Body of pancreas (tissue), 4 donors: ENCODE data around the gene SLC2A4.

ENCODE experiments used
- POLR2A ChIP-seq, 3 donors: fragments of 450-650 bp; IDR thresholded peaks; one replicate each; pipeline ENCODE4 v1.6.1; 2016; ENCODE audit warnings: antibody characterized with exemption in 3 of 3, mild to moderate bottlenecking in 2 of 3
- TF ChIP-seq, protein P1 (sequence below), 7 experiments: fragments of 450-650 bp in 4 of 7; fragments of 200-600 bp in 3 of 7; sonication (generic) in 3 of 7; IDR thresholded peaks; one replicate each; pipeline ENCODE4 v1.5.1; 2016 to 2019; ENCODE audit warnings: antibody characterized with exemption in 7 of 7

DNA sequence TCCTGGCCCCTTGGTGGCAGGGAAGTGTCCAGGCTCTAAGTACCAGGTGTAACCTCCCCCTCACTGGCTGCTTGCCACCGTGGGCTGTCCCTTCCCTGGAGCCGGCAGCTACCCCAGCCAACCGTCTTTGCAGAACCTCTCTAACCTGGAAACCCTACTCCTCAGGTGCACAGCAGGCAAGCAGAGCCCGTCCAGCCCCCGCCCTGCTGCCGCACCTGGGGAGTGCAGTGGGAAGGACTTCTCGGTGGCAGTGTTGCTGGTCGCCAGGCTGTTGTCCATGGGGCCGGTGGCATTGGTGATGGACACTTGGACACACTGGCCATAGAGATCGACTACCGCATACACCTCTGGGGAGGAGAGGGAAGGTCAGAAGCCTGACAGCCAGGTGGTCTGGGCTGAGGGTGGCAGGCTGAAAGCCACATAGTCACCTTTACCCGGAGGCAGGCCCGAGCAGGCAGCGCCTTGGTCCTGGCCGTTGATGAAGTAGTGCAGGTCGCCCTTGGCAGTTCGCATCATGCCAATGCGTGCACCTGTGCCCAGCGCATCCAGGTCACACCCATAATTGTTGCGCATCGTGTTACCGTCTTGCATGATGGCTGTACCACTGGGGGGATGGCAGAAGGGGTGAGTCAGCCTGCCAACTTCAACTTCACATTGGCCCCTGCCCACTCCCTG, 41.1 kb downstream of the SLC2A4 start:
- TF ChIP-seq POLR2A (IDR thresholded peaks at IDR 0.05) = no peak
- TF ChIP-seq, protein P1, sequence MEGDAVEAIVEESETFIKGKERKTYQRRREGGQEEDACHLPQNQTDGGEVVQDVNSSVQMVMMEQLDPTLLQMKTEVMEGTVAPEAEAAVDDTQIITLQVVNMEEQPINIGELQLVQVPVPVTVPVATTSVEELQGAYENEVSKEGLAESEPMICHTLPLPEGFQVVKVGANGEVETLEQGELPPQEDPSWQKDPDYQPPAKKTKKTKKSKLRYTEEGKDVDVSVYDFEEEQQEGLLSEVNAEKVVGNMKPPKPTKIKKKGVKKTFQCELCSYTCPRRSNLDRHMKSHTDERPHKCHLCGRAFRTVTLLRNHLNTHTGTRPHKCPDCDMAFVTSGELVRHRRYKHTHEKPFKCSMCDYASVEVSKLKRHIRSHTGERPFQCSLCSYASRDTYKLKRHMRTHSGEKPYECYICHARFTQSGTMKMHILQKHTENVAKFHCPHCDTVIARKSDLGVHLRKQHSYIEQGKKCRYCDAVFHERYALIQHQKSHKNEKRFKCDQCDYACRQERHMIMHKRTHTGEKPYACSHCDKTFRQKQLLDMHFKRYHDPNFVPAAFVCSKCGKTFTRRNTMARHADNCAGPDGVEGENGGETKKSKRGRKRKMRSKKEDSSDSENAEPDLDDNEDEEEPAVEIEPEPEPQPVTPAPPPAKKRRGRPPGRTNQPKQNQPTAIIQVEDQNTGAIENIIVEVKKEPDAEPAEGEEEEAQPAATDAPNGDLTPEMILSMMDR (IDR thresholded peaks at IDR 0.05) = no peak
